Bone marrow (tissue), 2 donors: Measurements from ENCODE around the gene MAP2K3.

Experiments
- DNase-seq, 2 donors: peaks; one replicate each; lab custom pipeline; 2025; lab: John Stamatoyannopoulos, UW

The MAP2K3 gene

GRCh38 chr17:21284319-21285163 lies at the start of gene MAP2K3:
Gene MAP2K3 (plus strand): TSS chr17:21284711. CDS start chr17:21284921, 210 bp downstream.
- peak; percentile 90 to 96 for DNase-seq

- DNase-seq: no peak
Observed at GRCh38 chr17:21235921-21236320, 48.6 kb upstream of the MAP2K3 start.

GRCh38 chr17:21239680-21240368 lies 44.7 kb upstream of the MAP2K3 start:
- no peak for DNase-seq

- DNase-seq: no peak
Observed at GRCh38 chr17:21240369-21241055, 44.0 kb upstream of the MAP2K3 start.

- no peak for DNase-seq
Observed at GRCh38 chr17:21241564-21241963, 42.9 kb upstream of the MAP2K3 start.

- no peak for DNase-seq
Observed at GRCh38 chr17:21242026-21242697, 42.3 kb upstream of the MAP2K3 start.

GRCh38 chr17:21242780-21243515 lies 41.6 kb upstream of the MAP2K3 start:
- DNase-seq: no peak

- DNase-seq: no peak
Observed at GRCh38 chr17:21243516-21244303, 40.8 kb upstream of the MAP2K3 start.

GRCh38 chr17:21245639-21246084 lies 38.8 kb upstream of the MAP2K3 start:
- no peak for DNase-seq

- DNase-seq: no peak
Observed at GRCh38 chr17:21246698-21247097, 37.8 kb upstream of the MAP2K3 start.

- no peak for DNase-seq
Observed at GRCh38 chr17:21247552-21248258, 36.8 kb upstream of the MAP2K3 start.

GRCh38 chr17:21248500-21248899 lies 36.0 kb upstream of the MAP2K3 start:
- no peak for DNase-seq

GRCh38 chr17:21249086-21249795 lies 35.3 kb upstream of the MAP2K3 start:
- DNase-seq: no peak

- no peak for DNase-seq
Observed at GRCh38 chr17:21249920-21250703, 34.4 kb upstream of the MAP2K3 start.

GRCh38 chr17:21250854-21251253 lies 33.7 kb upstream of the MAP2K3 start:
- DNase-seq: no peak

- no peak for DNase-seq
Observed at GRCh38 chr17:21251337-21252010, 33.0 kb upstream of the MAP2K3 start.

- no peak for DNase-seq
Observed at GRCh38 chr17:21252289-21252795, 32.2 kb upstream of the MAP2K3 start.
